ENCODE results near the gene SFXN5. TPM values are rescaled to one million over a fixed set of nuclear protein-coding genes. Genes with fewer than 3 reads are reported as not detected.

The SFXN5 gene
- total and polyA plus RNA-seq, 2 of the 8 experiments (the other 6 are each of a cell fraction or from before 2014, with no cell fraction given) = 29.3 to 33.1 TPM

GRCh38 chr2:73106791-73107190 lies 35.3 kb upstream of the SFXN5 start:
- peaks cover 0 to 15% of the 10 kb centered on the region in 2 experiments; a peak in 2 of 4 replicates for H3K79me2 ChIP-seq (ENCODE audit: control insufficient read depth in 1 of 2, insufficient read depth in 2 of 2, low read length in 2 of 2)

More at GRCh38 chr2:73106791-73107190, 35.3 kb upstream of the SFXN5 start:
- no peak overlapping the region for H3K4me3 ChIP-seq (ENCODE audit: extremely low read depth in 1 of 4, insufficient read depth in 2 of 4, low read depth in 3 of 4, low read length in 4 of 4)
- H3K27ac ChIP-seq (ENCODE audit: low read depth, low read length) = no peak overlapping the region
- CTCF ChIA-PET (ENCODE audit: partially characterized antibody) = interaction anchor here (0.8 to 7.0 kb wide), 5 partner anchors 20 to 105 kb away, joined by 3 to 53 read pairs (median 4); no protein-coding TSS in a partner anchor
- POLR2A ChIA-PET (ENCODE audit: partially characterized antibody) = interaction anchor here (1.2 kb wide), 1 partner anchor 36 kb away, joined by 3 read pairs; the partner anchor contains the start of gene SFXN5
- no peak overlapping the region for H3K9ac ChIP-seq (replicated peaks in 1 of 4; ENCODE audit: extremely low read depth in 1 of 4, low read depth in 3 of 4, low read length in 3 of 4)
- FAIRE-seq (no peak), DNase-seq (ENCODE audit: low read depth in 1 of 2, low spot score in 2 of 2) (no peak)
- no peak overlapping the region for H4K91ac ChIP-seq (replicated peaks; ENCODE audit: insufficient read length, low read length)
- no peaks in the 10 kb centered on the region for H3K9me3 ChIP-seq (ENCODE audit: insufficient read depth in 2 of 2, low read depth in 1 of 2, low read length in 1 of 2)
- no peaks in the 10 kb centered on the region for H3K27me3 ChIP-seq (replicated peaks in 1 of 4; ENCODE audit: control insufficient read depth in 3 of 4, extremely low read depth in 1 of 4, insufficient read depth in 3 of 4, low read length in 3 of 4)
- H3K4me2 ChIP-seq (ENCODE audit: insufficient read depth in 1 of 2, low read depth in 2 of 2, low read length in 2 of 2) = no peak overlapping the region
- H4K20me1 ChIP-seq (replicated peaks in 1 of 2; ENCODE audit: control insufficient read depth in 1 of 2, insufficient read depth in 2 of 2, low read length in 2 of 2) = peaks cover 2 to 12% of the 10 kb centered on the region in 2 experiments
- WGBS, 2 experiments (ENCODE audit: extremely low coverage in 1 of 2, insufficient coverage in 1 of 2, insufficient read length in 1 of 2, insufficient replicate concordance in 2 of 2, low coverage in 1 of 2, low lambda C conversion rate in 2 of 2, missing lambda C conversion rate in 1 of 2) = 85% methylated on average over 3 of the region's 3 CpGs; no CpG with 5 or more reads in 1 of the 2 experiments
- H4K5ac ChIP-seq (ENCODE audit: insufficient read length, low read depth, low read length) = no peak overlapping the region
- H3K23ac ChIP-seq (ENCODE audit: insufficient read length) = no peak overlapping the region
- H2BK15ac ChIP-seq (ENCODE audit: low read length) = no peak overlapping the region
- no peak overlapping the region for H3K18ac ChIP-seq (ENCODE audit: extremely low read depth, low read length)
- H2BK5ac ChIP-seq (ENCODE audit: low read depth, low read length) = no peak overlapping the region
- H3K4me1 ChIP-seq (replicated peaks in 1 of 4; ENCODE audit: control insufficient read depth in 3 of 4, insufficient read depth in 4 of 4, low read length in 3 of 4) = peaks cover 12 to 21% (median 20%) of the 10 kb centered on the region in 4 experiments
- H3K56ac ChIP-seq (replicated peaks; ENCODE audit: insufficient read length, low read depth, low read length) = no peak overlapping the region
- H2AK5ac ChIP-seq (ENCODE audit: low read depth, low read length) = no peak overlapping the region
- H2BK20ac ChIP-seq (ENCODE audit: low read length) = no peak overlapping the region
- H2BK120ac ChIP-seq (replicated peaks; ENCODE audit: low read depth, low read length) = no peak overlapping the region
- H3K36me3 ChIP-seq (ENCODE audit: control insufficient read depth in 2 of 4, insufficient read depth in 4 of 4, low read length in 3 of 4) = no peaks in the 10 kb centered on the region
- no peak overlapping the region for H2BK12ac ChIP-seq (ENCODE audit: low read depth, low read length)
- H2AFZ ChIP-seq (ENCODE audit: low read length) = no peak overlapping the region
- H3K23me2 ChIP-seq (ENCODE audit: low read depth, low read length) = peaks cover 8% of the 10 kb centered on the region
- peaks cover 16% of the 10 kb centered on the region for H3K79me1 ChIP-seq (ENCODE audit: low read depth, low read length)
- H3K14ac ChIP-seq (ENCODE audit: insufficient read length) = no peak overlapping the region
- no peak overlapping the region for H4K8ac ChIP-seq (ENCODE audit: extremely low read depth, insufficient read depth, low read length)
- no peak overlapping the region for H3K4ac ChIP-seq (replicated peaks; ENCODE audit: insufficient read length, low read depth, low read length)
